Brain microvascular endothelial cell (primary cell): Measurements from ENCODE around the gene ALX3.

Experiments used
- DNase-seq: peaks from one replicate; pipeline ENCODE4 v3.0.0-alpha.2; 2020
- H3K27ac ChIP-seq: fragments of 250-450 bp; sonication (Bioruptor Pico); 2 replicates; pipeline ENCODE4 v1.5.1; 2020; ENCODE audit warnings: mild to moderate bottlenecking, moderate library complexity
- H3K27me3 ChIP-seq: fragments of 250-450 bp; sonication (Bioruptor Pico); replicated peaks from 2 replicates; pipeline ENCODE4 v1.5.1; 2020; ENCODE audit warnings: mild to moderate bottlenecking
- H3K36me3 ChIP-seq: fragments of 250-450 bp; sonication (Bioruptor Pico); replicated peaks from 2 replicates; pipeline ENCODE4 v1.5.1; 2020; ENCODE audit warnings: mild to moderate bottlenecking
- H3K4me3 ChIP-seq: 2 replicates; pipeline ENCODE4 v1.5.1; 2011; ENCODE audit warnings: low read depth, mild to moderate bottlenecking, control low read depth, low read length, moderate library complexity
- CTCF ChIP-seq: IDR thresholded peaks from 2 replicates; pipeline ENCODE4 v1.5.1; 2011; ENCODE audit warnings: low read depth, mild to moderate bottlenecking, moderate library complexity, low read length, control low read depth, inconsistent platforms; ENCODE audit errors: missing control alignments
- in situ Hi-C: cut with HindIII; loops from 2 replicates; pipeline ENCODE4 v1.10.0; 2017; ENCODE audit warnings: low sequenced_read_pairs, low pct_ligation_motif_present

Gene ALX3

GRCh38 chr1:110113551-110113950, 43.1 kb upstream of the ALX3 start:
- DNase-seq = no peak
- H3K36me3 ChIP-seq = no peaks in the 10 kb centered on the region
- in situ Hi-C loops = no loop called here
- H3K4me3 ChIP-seq = no peak overlapping the region
- H3K27ac ChIP-seq = no peak overlapping the region
- TF ChIP-seq CTCF = no peak
- H3K27me3 ChIP-seq = no peaks in the 10 kb centered on the region

- no peaks in the 10 kb centered on the region for H3K27me3 ChIP-seq
- TF ChIP-seq CTCF = no peak
- H3K27ac ChIP-seq = no peak overlapping the region
- in situ Hi-C loops = no loop called here
- H3K36me3 ChIP-seq = no peaks in the 10 kb centered on the region
- no peak overlapping the region for H3K4me3 ChIP-seq
- no peak for DNase-seq
Observed at GRCh38 chr1:110112656-110113055, 42.2 kb upstream of the ALX3 start.

GRCh38 chr1:110112143-110112542, 41.7 kb upstream of the ALX3 start, which contains the start of gene UBL4B:
Gene UBL4B, plus strand, starts transcription at chr1:110112443. Its CDS starts 92 bp downstream, at chr1:110112535.
- Histone ChIP-seq H3K4me3 (no peak within 1 kb of the TSS), H3K27me3 (no peaks in the 10 kb centered on the region), H3K27ac (no peak within 1 kb of the TSS), H3K36me3 (no peaks in the 10 kb centered on the region)
- in situ Hi-C loops = no loop called here
- no peak for DNase-seq
- no peak for TF ChIP-seq CTCF

- Histone ChIP-seq H3K27me3 (no peaks in the 10 kb centered on the region), H3K4me3 (no peak overlapping the region), H3K36me3 (no peaks in the 10 kb centered on the region), H3K27ac (no peak overlapping the region)
- in situ Hi-C loops = no loop called here
- no peak for TF ChIP-seq CTCF
- no peak for DNase-seq
Observed at GRCh38 chr1:110111081-110111480, 40.6 kb upstream of the ALX3 start.

GRCh38 chr1:110107867-110108469, 37.5 kb upstream of the ALX3 start:
- TF ChIP-seq CTCF = no peak

More at GRCh38 chr1:110107867-110108469, 37.5 kb upstream of the ALX3 start:
- DNase-seq = no peak
- H3K27me3 ChIP-seq = no peaks in the 10 kb centered on the region
- H3K27ac ChIP-seq = no peak overlapping the region
- no peak overlapping the region for H3K4me3 ChIP-seq
- in situ Hi-C loops = no loop called here
- H3K36me3 ChIP-seq = no peaks in the 10 kb centered on the region
